Nephron (organoid): Measurements from ENCODE around the gene CA5A.
"Not testable (repeated sequence)": the region's sequence is repeated elsewhere in the genome, so short reads cannot be mapped to it uniquely, and the experiment has no call there.

Experiments used
- H3K27ac Mint-ChIP-seq, 3 experiments: 2 replicates each; pipeline ENCODE4 v1.8.0; 2020; ENCODE audit warnings: mixed read lengths in 3 of 3, mild to moderate bottlenecking in 2 of 3, moderate library complexity in 1 of 3
- H3K27me3 Mint-ChIP-seq: 2 replicates; pipeline ENCODE4 v1.8.0; 2021; ENCODE audit warnings: low read depth, mild to moderate bottlenecking, moderate library complexity, mixed read lengths
- H3K36me3 Mint-ChIP-seq: 2 replicates; pipeline ENCODE4 v1.8.0; 2020; ENCODE audit warnings: low read depth, mixed read lengths
- H3K4me1 Mint-ChIP-seq: 2 replicates; pipeline ENCODE4 v1.8.0; 2020; ENCODE audit warnings: mixed read lengths
- H3K4me3 Mint-ChIP-seq, 3 experiments: 2 replicates each; pipeline ENCODE4 v1.8.0; 2020; ENCODE audit warnings: mild to moderate bottlenecking in 3 of 3, mixed read lengths in 3 of 3, moderate library complexity in 2 of 3
- H3K9me3 Mint-ChIP-seq: 2 replicates; pipeline ENCODE4 v1.8.0; 2020; ENCODE audit warnings: mixed read lengths
- CTCF ChIP-seq, 3 experiments: fragments of 200-600 bp; sonication (generic); IDR thresholded peaks; one replicate each; pipeline ENCODE4 v1.5.0; 2021; ENCODE audit warnings: antibody characterized with exemption in 3 of 3; ENCODE audit not compliant: unreplicated experiment in 3 of 3

Gene CA5A

GRCh38 chr16:87919681-87919994 is 16.7 kb downstream of the CA5A start:
- H3K4me3 Mint-ChIP-seq: no peak overlapping the region
- H3K36me3 Mint-ChIP-seq: no peaks in the 10 kb centered on the region
- H3K27me3 Mint-ChIP-seq: peaks cover 27% of the 10 kb centered on the region
- no peak overlapping the region for H3K27ac Mint-ChIP-seq
- no peaks in the 10 kb centered on the region for H3K9me3 Mint-ChIP-seq
- TF ChIP-seq CTCF (IDR thresholded peaks at IDR 0.05; ENCODE audit: unreplicated experiment in 3 of 3): no peak
- peaks cover 8% of the 10 kb centered on the region for H3K4me1 Mint-ChIP-seq

DNA sequence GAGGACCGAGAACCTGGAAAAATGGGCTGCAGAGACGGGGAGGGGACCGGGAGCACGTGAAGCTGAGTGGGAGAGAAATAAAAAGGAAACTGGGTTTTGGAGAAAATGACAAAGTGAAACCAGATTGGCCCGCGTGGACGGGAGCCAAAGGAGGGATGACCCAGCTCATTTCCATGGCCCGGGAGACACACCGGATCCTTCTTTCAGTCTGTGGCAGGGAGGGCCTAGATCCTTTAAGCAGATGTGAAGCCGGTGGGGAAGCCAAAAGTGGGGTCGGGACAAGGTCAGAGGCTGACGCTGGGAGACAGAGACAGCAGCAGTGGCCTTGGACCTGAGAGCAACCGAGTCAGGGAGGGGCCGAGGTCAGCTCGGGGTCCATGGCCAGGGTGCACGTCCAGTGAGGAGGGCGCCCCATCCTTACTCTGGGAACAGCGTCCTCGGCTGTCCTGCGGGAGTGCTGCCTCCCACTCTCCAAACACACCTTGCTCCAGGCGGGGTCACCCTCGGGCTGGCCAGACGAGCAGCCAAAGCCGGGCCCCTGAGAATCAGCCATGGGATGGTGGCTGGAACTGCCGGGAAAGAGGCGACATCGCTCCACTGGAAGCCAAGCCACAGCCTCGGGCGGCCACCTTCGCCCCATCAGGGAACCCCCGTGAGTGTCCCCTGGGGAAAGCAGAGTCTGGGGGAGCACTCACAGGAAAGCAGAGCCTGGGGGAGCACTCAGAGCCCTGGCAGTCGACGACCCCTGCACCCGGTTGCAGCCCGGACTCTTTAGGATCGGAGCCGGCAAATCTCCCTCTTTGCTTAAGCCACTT is 17.3 kb downstream of the CA5A start:
- no peaks in the 10 kb centered on the region for H3K9me3 Mint-ChIP-seq
- H3K27ac Mint-ChIP-seq: no peak overlapping the region
- peaks cover 2% of the 10 kb centered on the region for H3K4me1 Mint-ChIP-seq
- no peak overlapping the region for H3K4me3 Mint-ChIP-seq
- no peaks in the 10 kb centered on the region for H3K36me3 Mint-ChIP-seq
- peaks cover 22% of the 10 kb centered on the region for H3K27me3 Mint-ChIP-seq
- no peak for TF ChIP-seq CTCF (IDR thresholded peaks at IDR 0.05; ENCODE audit: unreplicated experiment in 3 of 3)

GRCh38 chr16:87918338-87918737 is 18.0 kb downstream of the CA5A start:
- Mint-ChIP-seq H3K9me3 (no peaks in the 10 kb centered on the region), H3K4me1 (no peaks in the 10 kb centered on the region)

DNA sequence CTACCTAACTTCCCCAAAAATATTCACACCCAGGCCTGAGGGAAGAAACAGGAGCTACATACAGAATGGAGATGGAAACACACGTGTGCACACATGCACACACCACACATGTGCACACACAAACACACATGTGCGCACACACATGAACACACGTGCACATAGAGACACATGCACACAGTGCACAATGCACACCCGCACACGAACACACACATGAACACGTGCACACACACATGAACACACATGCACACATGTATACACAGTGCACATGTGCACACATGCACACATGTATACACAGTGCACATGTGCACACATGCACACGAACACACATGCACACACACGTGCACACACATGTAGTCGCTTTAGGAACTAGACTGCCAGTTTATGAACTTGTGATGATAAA is 18.8 kb downstream of the CA5A start:
- no peak overlapping the region for H3K4me3 Mint-ChIP-seq
- no peaks in the 10 kb centered on the region for H3K36me3 Mint-ChIP-seq
- no peaks in the 10 kb centered on the region for H3K4me1 Mint-ChIP-seq
- H3K27ac Mint-ChIP-seq: no peak overlapping the region
- peaks cover 20% of the 10 kb centered on the region for H3K27me3 Mint-ChIP-seq
- TF ChIP-seq CTCF (IDR thresholded peaks at IDR 0.05; ENCODE audit: unreplicated experiment in 3 of 3): no peak
- H3K9me3 Mint-ChIP-seq: no peaks in the 10 kb centered on the region

More at GRCh38 chr16:87918338-87918737, 18.0 kb downstream of the CA5A start:
- no peaks in the 10 kb centered on the region for H3K36me3 Mint-ChIP-seq
- peaks cover 24% of the 10 kb centered on the region for H3K27me3 Mint-ChIP-seq
- TF ChIP-seq CTCF (IDR thresholded peaks at IDR 0.05; ENCODE audit: unreplicated experiment in 3 of 3): no peak
- H3K4me3 Mint-ChIP-seq: no peak overlapping the region
- no peak overlapping the region for H3K27ac Mint-ChIP-seq

DNA sequence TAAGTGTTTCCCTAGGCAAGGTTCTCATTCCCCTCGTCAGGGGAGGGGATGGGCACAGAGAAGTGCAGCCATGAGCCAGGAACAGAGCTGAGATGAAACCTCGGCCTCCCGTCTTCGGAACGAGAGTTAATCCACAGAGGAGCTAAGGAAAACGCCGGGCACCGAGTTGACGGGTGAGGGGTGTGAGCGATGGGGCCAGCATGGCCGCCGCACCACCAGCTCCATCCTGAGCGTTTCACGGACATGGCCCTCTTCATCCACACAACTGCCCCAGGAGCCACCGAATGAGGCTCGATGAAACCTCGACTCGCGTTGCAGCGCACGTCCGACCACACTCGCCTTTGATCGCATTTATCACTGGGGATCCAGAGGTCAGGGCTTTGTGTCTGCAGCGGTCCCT is 21.5 kb downstream of the CA5A start:
- Mint-ChIP-seq H3K36me3 (no peaks in the 10 kb centered on the region), H3K4me1 (no peaks in the 10 kb centered on the region), H3K9me3 (no peaks in the 10 kb centered on the region), H3K27me3 (peaks cover 33% of the 10 kb centered on the region), H3K4me3 (no peak overlapping the region), H3K27ac (no peak overlapping the region)
- no peak for TF ChIP-seq CTCF (IDR thresholded peaks at IDR 0.05; ENCODE audit: unreplicated experiment in 3 of 3)

DNA sequence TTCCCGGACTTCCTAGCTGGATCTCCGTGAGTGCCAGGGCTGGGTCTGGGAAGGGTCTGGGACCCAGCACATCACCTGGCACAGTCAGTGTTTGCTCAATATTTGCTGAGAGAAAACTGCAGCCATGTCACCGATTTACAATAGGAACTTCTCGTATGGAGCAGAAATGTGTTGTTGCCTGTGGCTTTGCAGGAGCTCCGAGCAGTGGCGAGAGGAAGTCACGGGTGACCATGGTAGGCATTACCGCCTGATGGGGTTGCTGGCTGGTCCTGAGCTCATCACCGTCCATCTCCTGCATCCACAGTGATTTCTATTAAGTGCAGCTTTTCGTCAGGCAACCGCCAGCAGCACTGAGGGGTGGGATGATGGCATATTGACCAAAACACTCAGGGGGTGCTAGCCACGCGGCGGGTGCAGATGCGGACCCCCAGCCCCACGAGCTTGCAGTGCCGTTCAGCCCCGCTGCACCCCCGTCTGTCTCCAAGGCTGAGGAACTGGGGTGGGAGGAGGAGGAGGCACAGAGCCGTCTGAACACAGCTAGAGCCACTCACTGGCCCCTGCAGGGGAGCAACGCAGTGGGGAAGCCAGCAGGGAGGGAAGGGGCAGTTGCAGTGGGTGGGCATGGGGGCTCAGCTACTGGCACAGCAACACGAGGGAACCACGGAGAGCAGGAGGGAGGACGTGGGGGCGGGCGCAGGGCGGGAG is 22.2 kb downstream of the CA5A start:
- peaks cover 40% of the 10 kb centered on the region for H3K27me3 Mint-ChIP-seq
- not testable (repeated sequence) for H3K4me3 Mint-ChIP-seq

DNA sequence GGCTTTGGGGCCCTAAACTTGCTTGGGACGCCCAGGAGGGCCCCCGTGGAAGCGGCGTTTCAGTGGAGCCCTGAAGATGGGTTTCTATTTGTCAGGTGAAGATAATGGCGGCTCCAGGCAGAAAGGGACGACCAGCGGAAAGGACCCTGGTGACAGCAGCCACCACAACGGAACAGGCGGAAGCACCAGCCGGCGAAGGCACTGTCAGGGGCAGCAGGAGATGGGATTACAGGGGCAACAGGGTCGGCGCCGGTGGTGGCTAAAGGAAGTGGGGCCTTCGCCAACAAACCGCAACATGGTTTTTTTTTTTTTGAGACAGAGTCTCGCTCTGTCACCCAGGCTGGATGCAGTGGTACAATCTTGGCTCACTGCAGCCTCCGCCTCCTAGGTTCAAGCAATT is 23.6 kb downstream of the CA5A start:
- peaks cover 45% of the 10 kb centered on the region for H3K27me3 Mint-ChIP-seq
- not testable (repeated sequence) for H3K4me1 Mint-ChIP-seq, H3K9me3 Mint-ChIP-seq, H3K36me3 Mint-ChIP-seq, H3K27ac Mint-ChIP-seq, H3K4me3 Mint-ChIP-seq

More for the DNA sequence above, 22.2 kb downstream of the CA5A start:
- not testable (repeated sequence) for H3K4me1 Mint-ChIP-seq, H3K9me3 Mint-ChIP-seq, H3K36me3 Mint-ChIP-seq, H3K27ac Mint-ChIP-seq

DNA sequence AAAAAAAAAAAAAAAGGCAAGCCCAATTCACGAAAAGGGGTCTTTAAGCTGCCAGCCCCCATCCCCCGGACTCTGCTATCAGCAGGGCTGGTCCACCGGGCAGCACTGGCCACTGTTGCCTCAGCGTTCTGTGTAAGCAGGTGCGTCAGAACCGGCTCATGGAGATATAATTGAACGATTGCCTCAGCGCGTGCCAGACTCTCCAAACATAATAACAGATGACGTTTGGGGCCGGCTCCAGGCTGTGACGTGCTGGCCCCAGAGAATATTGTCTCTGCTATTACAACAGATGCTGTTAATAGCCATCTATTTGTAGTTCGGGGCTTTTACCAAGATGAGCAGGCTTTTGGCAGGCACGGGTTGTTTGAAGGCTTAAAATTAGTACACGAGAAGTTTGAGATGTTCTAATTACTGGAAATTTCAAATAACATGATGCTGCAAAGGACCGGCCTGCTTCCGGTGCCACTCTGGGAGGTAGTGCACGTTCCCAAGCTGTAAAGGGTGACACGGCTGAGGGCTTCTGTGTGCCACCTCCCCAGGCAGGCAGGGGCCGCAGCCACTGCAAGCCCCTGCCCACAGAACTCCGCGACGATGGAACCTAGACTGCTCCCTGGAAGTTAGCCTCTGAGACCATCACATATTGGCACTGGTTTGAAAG is 25.1 kb downstream of the CA5A start:
- not testable (repeated sequence) for H3K27ac Mint-ChIP-seq, H3K4me1 Mint-ChIP-seq, H3K36me3 Mint-ChIP-seq, H3K4me3 Mint-ChIP-seq, H3K9me3 Mint-ChIP-seq
- peaks cover 50% of the 10 kb centered on the region for H3K27me3 Mint-ChIP-seq
